ENCODE measurements around the gene SLC12A8.

Gene SLC12A8

DNA sequence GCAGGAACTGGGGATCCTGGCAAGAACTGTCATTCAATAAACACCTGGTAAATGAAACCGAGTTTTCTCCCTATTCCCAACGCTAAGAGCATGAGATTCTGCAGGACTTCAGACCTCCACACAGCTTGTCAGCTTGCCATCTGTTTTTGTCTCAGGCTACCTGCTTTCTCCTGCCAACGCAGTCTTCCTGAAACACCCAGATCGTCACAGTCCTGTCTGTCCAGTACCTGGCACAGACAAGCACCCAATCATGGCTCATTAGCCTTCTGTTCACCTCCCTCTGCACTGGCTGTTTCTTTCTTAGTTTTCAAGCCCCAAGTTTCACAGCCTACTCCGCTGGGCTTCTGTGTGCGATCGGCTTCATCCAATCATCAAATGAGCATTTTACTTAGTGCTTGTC lies 5.0 kb downstream of the SLC12A8 start:
- no peak overlapping the region for H2BK120ac ChIP-seq (ENCODE audit: low read depth, low read length)
- no peak overlapping the region for H3K23ac ChIP-seq (ENCODE audit: low read depth, low read length, poor library complexity)
- H3K36me3 ChIP-seq (replicated peaks in 1 of 2; ENCODE audit: control insufficient read depth in 2 of 2, insufficient read depth in 2 of 2, low read length in 2 of 2) = no peaks in the 10 kb centered on the region
- H3K27ac ChIP-seq (replicated peaks; ENCODE audit: low read length) = no peak overlapping the region
- H3K9me3 ChIP-seq (replicated peaks in 1 of 2; ENCODE audit: control insufficient read depth in 2 of 2, insufficient read depth in 1 of 2, low read depth in 1 of 2, low read length in 2 of 2) = peaks cover 0 to 4% of the 10 kb centered on the region in 2 donors
- H3K27me3 ChIP-seq (ENCODE audit: control insufficient read depth in 3 of 3, insufficient read depth in 3 of 3, low read depth in 1 of 3, low read length in 3 of 3) = peaks cover 0 to 63% (median 4%) of the 10 kb centered on the region in 3 experiments
- H3K79me1 ChIP-seq (ENCODE audit: low read depth, low read length) = peaks cover 2% of the 10 kb centered on the region
- peaks cover 0 to 5% of the 10 kb centered on the region in 2 donors for H3K4me1 ChIP-seq (ENCODE audit: control insufficient read depth in 2 of 2, insufficient read depth in 1 of 2, low read depth in 1 of 2, low read length in 2 of 2)
- no peak overlapping the region for H2BK5ac ChIP-seq (ENCODE audit: low read length)
- no peak for DNase-seq (ENCODE audit: low spot score)
- WGBS, 2 donors (ENCODE audit: extremely low coverage in 2 of 2, insufficient read length in 2 of 2, insufficient replicate concordance in 1 of 2) = no CpG with 5 or more reads among the region's 7 CpGs
- no peak overlapping the region for H3K18ac ChIP-seq (ENCODE audit: low read length)
- H3K14ac ChIP-seq (ENCODE audit: low read length) = no peak overlapping the region
- H4K91ac ChIP-seq (ENCODE audit: low read depth, low read length, poor library complexity) = no peak overlapping the region
- H2AK5ac ChIP-seq (ENCODE audit: low read depth, low read length) = no peak overlapping the region
- H2BK15ac ChIP-seq (ENCODE audit: low read length) = no peak overlapping the region
- H3K9ac ChIP-seq (ENCODE audit: low read depth, low read length, poor library complexity) = no peak overlapping the region
- H3K4me3 ChIP-seq (ENCODE audit: low read length in 2 of 2) = no peak overlapping the region
- H4K8ac ChIP-seq (ENCODE audit: low read depth, low read length) = no peak overlapping the region
- H2AFZ ChIP-seq (ENCODE audit: low read length) = no peak overlapping the region
- no peak overlapping the region for H2BK12ac ChIP-seq (ENCODE audit: low read length)
- H3K4ac ChIP-seq (ENCODE audit: low read length) = no peak overlapping the region
- H3K4me2 ChIP-seq (ENCODE audit: insufficient read depth, low read length, poor library complexity, severe bottlenecking) = no peak overlapping the region

DNA sequence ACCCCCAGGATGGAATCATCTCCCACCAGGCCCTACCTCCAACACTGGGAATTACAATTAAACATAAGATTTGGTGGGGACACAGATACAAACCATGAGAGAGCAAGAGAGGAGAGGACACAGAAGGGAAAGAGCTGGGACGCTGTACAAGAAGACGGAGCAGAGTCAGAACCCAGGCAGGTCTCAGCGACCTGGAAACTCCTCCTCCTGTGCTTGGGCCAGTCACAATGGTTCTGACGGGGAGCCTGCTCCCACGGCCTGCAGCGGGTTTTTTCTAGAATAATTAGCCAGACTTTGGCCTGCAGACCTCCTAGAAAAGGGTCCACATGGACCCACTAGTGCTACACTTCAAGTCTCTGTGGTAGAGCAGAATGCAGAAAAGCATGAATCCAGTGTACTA lies 5.6 kb downstream of the SLC12A8 start:
- no peak overlapping the region for H2BK120ac ChIP-seq (ENCODE audit: low read depth, low read length)
- no peak overlapping the region for H3K14ac ChIP-seq (ENCODE audit: low read length)
- no peak for DNase-seq (ENCODE audit: low spot score)
- no peak overlapping the region for H2AK5ac ChIP-seq (ENCODE audit: low read depth, low read length)
- no peak overlapping the region for H3K4me3 ChIP-seq (ENCODE audit: low read length in 2 of 2)
- no peak overlapping the region for H2AFZ ChIP-seq (ENCODE audit: low read length)
- H3K27ac ChIP-seq (replicated peaks; ENCODE audit: low read length) = no peak overlapping the region
- H2BK15ac ChIP-seq (ENCODE audit: low read length) = no peak overlapping the region
- H3K27me3 ChIP-seq (ENCODE audit: control insufficient read depth in 3 of 3, insufficient read depth in 3 of 3, low read depth in 1 of 3, low read length in 3 of 3) = peaks cover 0 to 58% (median 4%) of the 10 kb centered on the region in 3 experiments
- H3K4me2 ChIP-seq (ENCODE audit: insufficient read depth, low read length, poor library complexity, severe bottlenecking) = no peak overlapping the region
- no peak overlapping the region for H2BK12ac ChIP-seq (ENCODE audit: low read length)
- H4K8ac ChIP-seq (ENCODE audit: low read depth, low read length) = no peak overlapping the region
- H3K18ac ChIP-seq (ENCODE audit: low read length) = no peak overlapping the region
- no peak overlapping the region for H3K23ac ChIP-seq (ENCODE audit: low read depth, low read length, poor library complexity)
- H2BK5ac ChIP-seq (ENCODE audit: low read length) = no peak overlapping the region
- no peak overlapping the region for H3K9ac ChIP-seq (ENCODE audit: low read depth, low read length, poor library complexity)
- peaks cover 0 to 4% of the 10 kb centered on the region in 2 donors for H3K9me3 ChIP-seq (replicated peaks in 1 of 2; ENCODE audit: control insufficient read depth in 2 of 2, insufficient read depth in 1 of 2, low read depth in 1 of 2, low read length in 2 of 2)
- no peak overlapping the region for H3K4ac ChIP-seq (ENCODE audit: low read length)
- H3K79me1 ChIP-seq (ENCODE audit: low read depth, low read length) = peaks cover 2% of the 10 kb centered on the region
- peaks cover 0 to 5% of the 10 kb centered on the region in 2 donors for H3K4me1 ChIP-seq (ENCODE audit: control insufficient read depth in 2 of 2, insufficient read depth in 1 of 2, low read depth in 1 of 2, low read length in 2 of 2)
- H3K36me3 ChIP-seq (replicated peaks in 1 of 2; ENCODE audit: control insufficient read depth in 2 of 2, insufficient read depth in 2 of 2, low read length in 2 of 2) = no peaks in the 10 kb centered on the region
- no peak overlapping the region for H4K91ac ChIP-seq (ENCODE audit: low read depth, low read length, poor library complexity)
- WGBS, 2 donors (ENCODE audit: extremely low coverage in 2 of 2, insufficient read length in 2 of 2, insufficient replicate concordance in 1 of 2) = no CpG with 5 or more reads among the region's 6 CpGs

DNA sequence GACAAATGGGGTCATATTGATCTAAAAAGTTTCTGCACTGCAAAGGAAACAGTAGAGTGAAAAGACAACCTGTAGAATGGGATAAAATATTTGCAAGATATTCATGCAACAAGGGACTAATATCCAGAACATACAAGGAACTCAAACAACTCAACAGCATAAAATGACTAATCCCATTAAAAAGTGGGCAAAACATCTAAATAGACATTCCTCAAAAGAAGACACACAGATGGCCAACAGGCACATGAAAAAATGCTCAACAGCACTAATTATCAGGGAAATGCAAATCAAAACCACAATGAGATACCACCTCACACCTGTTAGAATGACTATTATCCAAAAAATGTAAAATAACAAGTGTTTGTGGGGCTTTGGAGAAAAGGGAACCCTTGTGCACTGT lies 8.8 kb downstream of the SLC12A8 start:
- no peak overlapping the region for H2BK5ac ChIP-seq (ENCODE audit: low read length)
- H3K27me3 ChIP-seq (ENCODE audit: control insufficient read depth in 3 of 3, insufficient read depth in 3 of 3, low read depth in 1 of 3, low read length in 3 of 3) = peaks cover 0 to 26% (median 0%) of the 10 kb centered on the region in 3 experiments
- no peak overlapping the region for H2BK15ac ChIP-seq (ENCODE audit: low read length)
- H3K9me3 ChIP-seq (replicated peaks in 1 of 2; ENCODE audit: control insufficient read depth in 2 of 2, insufficient read depth in 1 of 2, low read depth in 1 of 2, low read length in 2 of 2) = peaks cover 0 to 4% of the 10 kb centered on the region in 2 donors
- H2AK5ac ChIP-seq (ENCODE audit: low read depth, low read length) = no peak overlapping the region
- no peak overlapping the region for H3K9ac ChIP-seq (ENCODE audit: low read depth, low read length, poor library complexity)
- no peaks in the 10 kb centered on the region for H3K4me1 ChIP-seq (ENCODE audit: control insufficient read depth in 2 of 2, insufficient read depth in 1 of 2, low read depth in 1 of 2, low read length in 2 of 2)
- no peak overlapping the region for H4K91ac ChIP-seq (ENCODE audit: low read depth, low read length, poor library complexity)
- H3K4me3 ChIP-seq (ENCODE audit: low read length in 2 of 2) = no peak overlapping the region
- DNase-seq (ENCODE audit: low spot score) = no peak
- H3K4me2 ChIP-seq (ENCODE audit: insufficient read depth, low read length, poor library complexity, severe bottlenecking) = no peak overlapping the region
- no peaks in the 10 kb centered on the region for H3K79me1 ChIP-seq (ENCODE audit: low read depth, low read length)
- H3K23ac ChIP-seq (ENCODE audit: low read depth, low read length, poor library complexity) = no peak overlapping the region
- no peak overlapping the region for H3K27ac ChIP-seq (replicated peaks; ENCODE audit: low read length)
- no peak overlapping the region for H2BK120ac ChIP-seq (ENCODE audit: low read depth, low read length)
- no peak overlapping the region for H4K8ac ChIP-seq (ENCODE audit: low read depth, low read length)
- H3K18ac ChIP-seq (ENCODE audit: low read length) = no peak overlapping the region
- H2AFZ ChIP-seq (ENCODE audit: low read length) = no peak overlapping the region
- no peak overlapping the region for H3K4ac ChIP-seq (ENCODE audit: low read length)
- H2BK12ac ChIP-seq (ENCODE audit: low read length) = no peak overlapping the region
- H3K36me3 ChIP-seq (replicated peaks in 1 of 2; ENCODE audit: control insufficient read depth in 2 of 2, insufficient read depth in 2 of 2, low read length in 2 of 2) = no peaks in the 10 kb centered on the region
- no peak overlapping the region for H3K14ac ChIP-seq (ENCODE audit: low read length)

DNA sequence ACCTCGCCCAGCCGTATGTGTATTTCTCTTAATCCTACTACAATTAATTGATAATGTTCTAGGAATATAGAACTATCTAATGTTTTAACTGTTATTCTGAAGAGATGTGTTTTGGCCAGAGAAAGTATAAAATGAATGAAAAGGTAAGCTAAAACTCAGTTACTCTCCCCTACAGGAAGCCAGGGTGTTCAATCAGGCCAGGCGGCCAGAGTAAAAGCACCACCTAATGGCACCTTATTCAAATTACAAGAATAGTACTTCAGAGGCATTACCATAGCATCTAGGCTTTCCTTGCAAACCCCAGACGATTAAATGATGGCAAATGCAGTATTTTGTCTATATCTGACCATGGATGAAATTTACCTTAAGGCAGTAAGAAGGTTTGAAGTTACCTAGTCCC lies 10.4 kb downstream of the SLC12A8 start:
- no CpG with 5 or more reads among the region's 4 CpGs for WGBS, 2 donors (ENCODE audit: extremely low coverage in 2 of 2, insufficient read length in 2 of 2, insufficient replicate concordance in 1 of 2)
- Histone ChIP-seq H3K18ac (ENCODE audit: low read length) (no peak overlapping the region), H2BK15ac (ENCODE audit: low read length) (no peak overlapping the region), H3K27me3 (ENCODE audit: control insufficient read depth in 3 of 3, insufficient read depth in 3 of 3, low read depth in 1 of 3, low read length in 3 of 3) (peaks cover 0 to 19% (median 0%) of the 10 kb centered on the region in 3 experiments), H3K9me3 (replicated peaks in 1 of 2; ENCODE audit: control insufficient read depth in 2 of 2, insufficient read depth in 1 of 2, low read depth in 1 of 2, low read length in 2 of 2) (peaks cover 0 to 4% of the 10 kb centered on the region in 2 donors), H3K4me3 (ENCODE audit: low read length in 2 of 2) (no peak overlapping the region), H2AK5ac (ENCODE audit: low read depth, low read length) (no peak overlapping the region), H3K4me2 (ENCODE audit: insufficient read depth, low read length, poor library complexity, severe bottlenecking) (no peak overlapping the region), H3K9ac (ENCODE audit: low read depth, low read length, poor library complexity) (no peak overlapping the region), H3K4me1 (ENCODE audit: control insufficient read depth in 2 of 2, insufficient read depth in 1 of 2, low read depth in 1 of 2, low read length in 2 of 2) (no peaks in the 10 kb centered on the region), H2BK12ac (ENCODE audit: low read length) (no peak overlapping the region), H3K4ac (ENCODE audit: low read length) (no peak overlapping the region), H4K8ac (ENCODE audit: low read depth, low read length) (no peak overlapping the region), H3K36me3 (replicated peaks in 1 of 2; ENCODE audit: control insufficient read depth in 2 of 2, insufficient read depth in 2 of 2, low read length in 2 of 2) (no peaks in the 10 kb centered on the region), H4K91ac (ENCODE audit: low read depth, low read length, poor library complexity) (no peak overlapping the region), H2AFZ (ENCODE audit: low read length) (no peak overlapping the region), H2BK120ac (ENCODE audit: low read depth, low read length) (no peak overlapping the region), H3K79me1 (ENCODE audit: low read depth, low read length) (no peaks in the 10 kb centered on the region), H3K27ac (replicated peaks; ENCODE audit: low read length) (no peak overlapping the region), H3K23ac (ENCODE audit: low read depth, low read length, poor library complexity) (no peak overlapping the region), H3K14ac (ENCODE audit: low read length) (no peak overlapping the region), H2BK5ac (ENCODE audit: low read length) (no peak overlapping the region)
- DNase-seq (ENCODE audit: low spot score) = no peak

All from neuronal stem cell (in vitro differentiated cells).